Myocyte (in vitro differentiated cells): ENCODE results near the gene NXF3. TPM values are rescaled to one million over a fixed set of nuclear protein-coding genes. Genes with fewer than 3 reads are reported as not detected.
"Not testable (repeated sequence)": the region's sequence is repeated elsewhere in the genome, so short reads cannot be mapped to it uniquely, and the experiment has no call there.

Experiments used
- DNase-seq: peaks from one replicate; pipeline ENCODE4 v3.0.0-alpha.2; 2012; ENCODE audit warnings: low read depth
- polyA plus RNA-seq: library from polyadenylated mRNA; unstranded; fragments of >200 nt; gene quantifications from one replicate; pipeline ENCODE4 v1.2.1, GENCODE V29; 2012; ENCODE audit warnings: missing spikeins
- total RNA-seq: library from RNA; depleted of rRNA; stranded (reverse); fragments of >200 nt; gene quantifications from 2 replicates; pipeline ENCODE4 v1.2.3, GENCODE V29; 2014

NXF3 gene, protein sequence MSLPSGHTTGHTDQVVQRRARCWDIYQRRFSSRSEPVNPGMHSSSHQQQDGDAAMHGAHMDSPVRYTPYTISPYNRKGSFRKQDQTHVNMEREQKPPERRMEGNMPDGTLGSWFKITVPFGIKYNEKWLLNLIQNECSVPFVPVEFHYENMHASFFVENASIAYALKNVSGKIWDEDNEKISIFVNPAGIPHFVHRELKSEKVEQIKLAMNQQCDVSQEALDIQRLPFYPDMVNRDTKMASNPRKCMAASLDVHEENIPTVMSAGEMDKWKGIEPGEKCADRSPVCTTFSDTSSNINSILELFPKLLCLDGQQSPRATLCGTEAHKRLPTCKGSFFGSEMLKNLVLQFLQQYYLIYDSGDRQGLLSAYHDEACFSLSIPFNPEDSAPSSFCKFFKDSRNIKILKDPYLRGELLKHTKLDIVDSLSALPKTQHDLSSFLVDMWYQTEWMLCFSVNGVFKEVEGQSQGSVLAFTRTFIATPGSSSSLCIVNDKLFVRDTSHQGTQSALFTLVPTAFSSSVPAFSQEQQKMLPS
- 0.26 and 0.75 TPM in 2 replicates for total RNA-seq
- polyA plus RNA-seq, result 0.53 TPM

GRCh38 chrX:103092942-103093341 lies at the start of gene NXF3:
NXF3 (minus strand) TSS chrX:103093143; CDS start chrX:103093023, 120 bp downstream.
- no peak for DNase-seq

- DNase-seq, result not testable (repeated sequence)
These were observed 43.6 kb upstream of the NXF3 start for GRCh38 chrX:103136528-103136927.

GRCh38 chrX:103124284-103124683 lies 31.3 kb upstream of the NXF3 start:
- no peak for DNase-seq

GRCh38 chrX:103120748-103121147 lies 27.8 kb upstream of the NXF3 start:
- DNase-seq, result no peak

- not testable (repeated sequence) for DNase-seq
These were observed 24.0 kb upstream of the NXF3 start for GRCh38 chrX:103116970-103117369.

GRCh38 chrX:103109497-103109896 lies 16.6 kb upstream of the NXF3 start:
- DNase-seq, result not testable (repeated sequence)

DNA sequence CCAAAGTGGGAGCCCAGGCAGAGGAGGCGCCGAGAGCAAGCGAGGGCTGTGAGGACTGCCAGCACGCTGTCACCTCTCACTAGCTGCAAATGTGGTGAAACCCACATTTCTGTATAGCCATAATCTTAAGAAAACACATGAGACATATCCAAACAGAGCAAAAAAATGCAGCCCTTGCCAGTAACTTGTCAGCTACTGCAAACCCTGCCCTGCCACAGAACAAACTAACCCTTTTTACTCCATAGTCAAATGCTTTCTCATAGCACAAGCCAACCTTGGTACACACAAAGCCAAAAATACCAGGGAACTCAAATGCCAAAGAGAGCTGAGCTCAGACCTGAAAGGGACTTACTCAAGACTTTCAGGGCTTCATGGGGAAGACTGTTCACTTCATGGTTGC lies 14.9 kb upstream of the NXF3 start:
- DNase-seq, result no peak

DNA sequence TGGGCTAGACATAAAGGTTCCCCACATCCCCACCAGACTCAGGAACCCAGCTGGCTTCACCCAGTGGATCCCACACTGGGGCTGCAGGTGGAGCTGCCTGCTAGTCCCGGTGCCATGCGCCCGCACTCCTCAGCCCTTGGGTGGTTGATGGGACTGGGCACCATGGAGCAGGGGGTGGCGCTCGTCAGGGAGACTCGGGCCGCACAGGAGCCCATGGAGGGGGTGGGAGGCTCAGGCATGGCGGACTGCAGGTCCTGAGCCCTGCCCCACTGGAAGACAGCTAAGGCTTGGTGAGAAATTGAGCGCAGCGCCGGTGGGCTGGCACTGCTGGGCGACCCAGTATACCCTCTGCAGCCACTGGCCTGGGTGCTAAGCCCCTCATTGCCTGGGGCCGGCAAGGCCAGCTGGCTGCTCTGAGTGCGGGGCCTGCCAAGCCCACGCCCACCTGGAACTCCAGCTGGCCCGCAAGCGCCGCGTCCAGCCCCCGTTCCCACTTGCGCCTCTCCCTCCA lies 14.3 kb upstream of the NXF3 start:
- DNase-seq, result not testable (repeated sequence)

- DNase-seq, result not testable (repeated sequence)
These were observed 11.4 kb upstream of the NXF3 start for GRCh38 chrX:103104370-103104769.

GRCh38 chrX:103103866-103104265 lies 10.9 kb upstream of the NXF3 start:
- DNase-seq, result not testable (repeated sequence)

GRCh38 chrX:103101299-103102042 lies 8.5 kb upstream of the NXF3 start:
- DNase-seq, result no peak

DNA sequence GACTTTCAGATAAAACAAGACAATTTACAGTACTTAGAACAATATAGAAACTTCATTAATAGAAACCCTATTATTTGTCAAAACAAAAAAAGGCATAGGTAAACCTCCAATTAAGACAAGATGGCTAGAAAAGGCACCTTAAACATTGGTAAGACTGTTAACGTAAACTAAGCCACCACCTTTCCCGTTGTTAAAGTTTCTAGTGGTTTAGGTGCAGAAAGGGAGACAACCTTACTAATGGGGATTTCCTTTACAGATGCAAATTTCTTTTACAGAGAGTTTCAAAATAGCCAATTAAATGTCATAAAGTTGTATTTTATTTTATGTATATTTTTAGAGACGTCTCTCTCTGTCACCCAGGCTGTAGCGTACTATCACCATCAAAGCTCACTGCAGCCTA lies 7.5 kb upstream of the NXF3 start:
- DNase-seq, result no peak

GRCh38 chrX:103099691-103100090 lies 6.7 kb upstream of the NXF3 start:
- DNase-seq, result no peak

DNA sequence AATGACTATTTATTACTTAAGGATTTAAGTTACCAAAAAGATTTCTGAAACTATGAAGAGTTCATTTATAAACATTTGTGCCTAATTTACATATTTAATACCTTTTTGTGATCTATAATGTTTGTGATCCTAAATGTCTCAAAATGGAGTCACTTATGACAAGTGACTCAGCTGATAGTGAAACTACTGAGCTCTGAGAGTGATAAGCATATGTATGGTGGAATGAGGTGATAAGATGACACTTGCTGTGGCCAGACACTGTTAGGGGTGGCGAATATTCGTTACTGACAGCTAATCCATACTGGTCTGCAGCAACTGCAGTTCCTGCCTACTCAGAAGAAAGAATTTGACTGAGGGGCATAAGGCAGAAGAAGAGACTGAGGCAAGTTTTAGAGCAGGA lies 5.5 kb upstream of the NXF3 start:
- no peak for DNase-seq

GRCh38 chrX:103081051-103081450 lies 11.9 kb downstream of the NXF3 start:
- DNase-seq, result no peak

GRCh38 chrX:103073467-103073866 lies 19.5 kb downstream of the NXF3 start:
- no peak for DNase-seq

- DNase-seq, result no peak
These were observed 26.3 kb downstream of the NXF3 start for GRCh38 chrX:103066606-103067005.

- peak; percentile 3 for DNase-seq
These were observed 29.0 kb downstream of the NXF3 start, which contains the start of gene BEX1 for GRCh38 chrX:103063918-103064434. BEX1 (minus strand) TSS chrX:103064171; CDS start chrX:103063274, 897 bp downstream.

DNA sequence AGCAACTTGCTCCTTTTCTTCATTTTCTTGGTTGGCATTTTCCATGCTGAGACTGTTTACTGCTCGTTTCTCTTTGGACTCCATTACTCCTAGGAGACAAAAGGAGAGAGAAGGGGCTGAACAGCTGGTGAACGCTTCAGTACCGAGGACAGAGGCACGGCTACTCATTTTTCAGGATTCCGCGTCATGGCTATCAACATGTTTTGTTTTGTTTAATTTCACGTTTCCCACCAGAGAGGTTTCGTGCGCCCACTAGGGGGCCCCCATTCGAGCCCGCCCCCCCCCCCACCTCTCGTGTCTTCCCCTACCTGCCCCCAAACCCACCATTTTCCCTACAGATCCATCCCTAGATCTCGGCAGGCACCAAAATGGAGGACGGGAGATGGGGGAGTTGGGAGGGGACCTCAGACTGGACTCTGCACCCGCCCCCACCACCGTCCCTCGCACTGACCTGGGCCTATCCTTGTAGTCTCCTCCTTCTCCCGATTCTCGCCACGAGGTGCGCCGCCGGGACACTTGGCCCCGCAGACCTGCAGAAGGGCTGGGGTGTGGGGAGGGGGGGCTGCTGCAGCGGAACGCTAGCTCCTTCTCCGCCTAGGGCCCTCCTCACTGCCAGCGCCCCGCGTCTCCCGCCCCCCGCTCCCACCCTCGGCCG lies 29.6 kb downstream of the NXF3 start:
- DNase-seq, result peak; percentile 46

GRCh38 chrX:103061486-103061885 lies 31.5 kb downstream of the NXF3 start:
- no peak for DNase-seq

- DNase-seq, result no peak
These were observed 36.0 kb downstream of the NXF3 start for GRCh38 chrX:103056902-103057301.
